IMR-90 (cell line): ENCODE data around the gene DOCK7. TPM values are rescaled to one million over a fixed set of nuclear protein-coding genes. Genes with fewer than 3 reads are reported as not detected.
"Not testable (repeated sequence)": the region's sequence is repeated elsewhere in the genome, so short reads cannot be mapped to it uniquely, and the experiment has no call there.

Source experiments
- ATAC-seq: fragments of 200-7000 bp; cut with Tn5 transposase; 2 replicates; pipeline ENCODE4 v1.9.1; 2020; ENCODE audit warnings: low read depth, mild to moderate bottlenecking, moderate library complexity
- BruUV-seq: library from RNA; stranded (reverse); fragments of 400-500 nt; replicated peaks from 2 replicates; lab custom pipeline; 2021; lab: Mats Ljungman, UMichigan
- CTCF ChIA-PET: fragments of 300-600 bp; formaldehyde crosslinking; extraction: SDS; loops from one replicate; lab custom pipeline; 2021; ENCODE audit warnings: antibody characterized with exemption; lab: Yijun Ruan, JAX
- POLR2A ChIA-PET: fragments of 300-600 bp; sonication (Branson Sonifier 250); formaldehyde crosslinking; loops from one replicate; lab custom pipeline; 2022; ENCODE audit warnings: antibody characterized with exemption; ENCODE audit not compliant: unreplicated experiment; lab: Charles Lee
- DNase-seq: peaks from one replicate; pipeline ENCODE4 v3.0.0; 2013
- H2AFZ ChIP-seq: replicated peaks from 2 replicates; pipeline ENCODE3; 2013; ENCODE audit warnings: low read length, mild to moderate bottlenecking; ENCODE audit not compliant: poor library complexity
- H2AK5ac ChIP-seq: 2 replicates; pipeline ENCODE4 v1.6.1; 2013; ENCODE audit warnings: low read depth, low read length, inconsistent platforms
- H2AK9ac ChIP-seq: replicated peaks from 2 replicates; pipeline ENCODE3; 2013; ENCODE audit warnings: mild to moderate bottlenecking, low read depth, low read length, moderate library complexity; ENCODE audit not compliant: poor library complexity
- H2BK120ac ChIP-seq: 2 replicates; pipeline ENCODE4 v1.6.1; 2013; ENCODE audit warnings: low read depth, low read length, inconsistent platforms
- H2BK15ac ChIP-seq: 3 replicates; pipeline ENCODE4 v1.6.1; 2013; ENCODE audit warnings: low read depth, low read length, inconsistent platforms
- H2BK20ac ChIP-seq: 2 replicates; pipeline ENCODE4 v1.6.1; 2013; ENCODE audit warnings: low read depth, mild to moderate bottlenecking, inconsistent platforms, low read length, moderate library complexity
- H2BK5ac ChIP-seq: 2 replicates; pipeline ENCODE4 v1.6.1; 2013; ENCODE audit warnings: mild to moderate bottlenecking, low read depth, low read length, inconsistent platforms; ENCODE audit not compliant: poor library complexity, severe bottlenecking
- H3K14ac ChIP-seq: replicated peaks from 2 replicates; pipeline ENCODE4 v1.6.1; 2013; ENCODE audit warnings: low read depth, low read length, inconsistent platforms
- H3K18ac ChIP-seq: 2 replicates; pipeline ENCODE4 v1.6.1; 2013; ENCODE audit warnings: low read depth, low read length, control low read depth
- H3K23ac ChIP-seq: 2 replicates; pipeline ENCODE4 v1.6.1; 2013; ENCODE audit warnings: low read depth, low read length, inconsistent platforms
- H3K27ac ChIP-seq: 2 replicates; pipeline ENCODE4 v1.5.1; 2013; ENCODE audit warnings: mild to moderate bottlenecking, control low read depth, low read length; ENCODE audit not compliant: insufficient read depth
- H3K27me3 ChIP-seq: 2 replicates; pipeline ENCODE4 v1.6.1; 2013; ENCODE audit warnings: low read length; ENCODE audit not compliant: control insufficient read depth, insufficient read depth
- H3K36me3 ChIP-seq: 2 replicates; pipeline ENCODE4 v1.6.1; 2013; ENCODE audit warnings: low read length, mixed read lengths; ENCODE audit not compliant: control insufficient read depth, insufficient read depth
- H3K4ac ChIP-seq: 2 replicates; pipeline ENCODE4 v1.6.1; 2013; ENCODE audit warnings: low read depth, low read length, inconsistent platforms
- H3K4me1 ChIP-seq: 2 replicates; pipeline ENCODE4 v1.6.1; 2013; ENCODE audit warnings: low read length, mixed read lengths; ENCODE audit not compliant: control insufficient read depth, insufficient read depth
- H3K4me2 ChIP-seq: 2 replicates; pipeline ENCODE4 v1.6.1; 2013; ENCODE audit warnings: low read depth, mild to moderate bottlenecking, control low read depth, low read length, moderate library complexity
- H3K4me3 ChIP-seq: 2 replicates; pipeline ENCODE4 v1.5.1; 2013; ENCODE audit warnings: low read depth, mild to moderate bottlenecking, control low read depth, low read length, moderate library complexity; ENCODE audit not compliant: insufficient read depth
- H3K56ac ChIP-seq: 2 replicates; pipeline ENCODE4 v1.6.1; 2013; ENCODE audit warnings: low read length, inconsistent platforms; ENCODE audit not compliant: insufficient read depth; ENCODE audit errors: extremely low read depth
- H3K79me1 ChIP-seq, 2 experiments: 2 replicates each; pipeline ENCODE4 v1.6.1; 2013; ENCODE audit warnings: low read length in 2 of 2, inconsistent platforms in 1 of 2, low read depth in 1 of 2
- H3K9ac ChIP-seq: 2 replicates; pipeline ENCODE4 v1.6.1; 2013; ENCODE audit warnings: low read depth, low read length, control low read depth
- H3K9me1 ChIP-seq: 2 replicates; pipeline ENCODE4 v1.6.1; 2013; ENCODE audit warnings: low read length, inconsistent platforms; ENCODE audit not compliant: insufficient read depth
- H3K9me3 ChIP-seq: 2 replicates; pipeline ENCODE4 v1.6.1; 2013; ENCODE audit warnings: low read length; ENCODE audit not compliant: control insufficient read depth, insufficient read depth
- H4K20me1 ChIP-seq: 2 replicates; pipeline ENCODE4 v1.6.1; 2013; ENCODE audit warnings: low read length, inconsistent platforms; ENCODE audit not compliant: insufficient read depth
- H4K5ac ChIP-seq: 2 replicates; pipeline ENCODE4 v1.6.1; 2013; ENCODE audit warnings: mild to moderate bottlenecking, low read depth, low read length, control low read depth
- H4K8ac ChIP-seq, 2 experiments: 2 replicates each; pipeline ENCODE4 v1.6.1; 2013; ENCODE audit warnings: low read depth in 2 of 2, low read length in 2 of 2, control low read depth in 1 of 2, inconsistent platforms in 1 of 2
- H4K91ac ChIP-seq: 2 replicates; pipeline ENCODE4 v1.6.1; 2013; ENCODE audit warnings: low read depth, low read length, inconsistent platforms; ENCODE audit not compliant: insufficient read depth
- WGBS, 2 experiments: methylation state at CpG; one replicate each; pipeline versions ENCODE4 v1.1.5 to v1.1.7; 2013; ENCODE audit warnings: missing lambda C conversion rate in 2 of 2; ENCODE audit not compliant: insufficient read length in 1 of 2; ENCODE audit errors: extremely low coverage in 2 of 2; 5-methylcytosine and 5-hydroxymethylcytosine counted together
- dilution Hi-C: fragments of 300-500 bp; cut with HindIII; formaldehyde crosslinking; loops from one replicate; pipeline ENCODE4 v1.14.3; 2018; ENCODE audit warnings: low sequenced_read_pairs; ENCODE audit not compliant: unreplicated experiment
- in situ Hi-C: fragments of 300-500 bp; cut with MboI; formaldehyde crosslinking; loops from 3 replicates; pipeline ENCODE4 v1.14.3; 2019; ENCODE audit warnings: low sequenced_read_pairs, inconsistent platforms, mixed read lengths
- intact Hi-C: fragments of 100-400 bp; cut with micrococcal nuclease; formaldehyde crosslinking; loops from 2 replicates; pipeline ENCODE4 v1.10.0; 2022
- polyA plus RNA-seq, 3 experiments: library from polyadenylated mRNA; depleted of rRNA; stranded (reverse); fragments of >200 nt; gene quantifications; 2 replicates each; pipeline ENCODE4 v1.2.3, GENCODE V29; 2012; ENCODE audit warnings: low replicate concordance in 1 of 3
- total RNA-seq: library from RNA; depleted of rRNA; stranded (reverse); fragments of >200 nt; gene quantifications from 2 replicates; pipeline ENCODE4 v1.2.3, GENCODE V29; 2012

Gene DOCK7
- total and polyA plus RNA-seq, 2 of the 4 experiments (the other 2 are of a cell fraction) = 38.0 to 97.7 TPM

DNA sequence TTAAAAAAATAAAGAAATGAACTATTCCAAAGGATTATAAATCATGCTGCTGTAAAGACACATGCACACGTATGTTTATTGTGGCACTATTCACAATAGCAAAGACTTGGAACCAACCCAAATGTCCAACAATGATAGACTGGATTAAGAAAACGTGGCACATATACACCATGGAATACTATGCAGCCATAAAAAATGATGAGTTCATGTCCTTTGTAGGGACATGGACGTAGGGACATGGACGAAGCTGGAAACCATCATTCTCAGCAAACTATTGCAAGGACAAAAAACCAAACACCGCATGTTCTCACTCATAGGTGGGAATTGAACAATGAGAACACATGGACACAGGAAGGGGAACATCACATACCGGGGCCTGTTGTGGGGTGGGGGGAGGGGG, 160.8 kb downstream of the DOCK7 start:
- H3K4ac ChIP-seq, H2BK20ac ChIP-seq, H3K4me3 ChIP-seq, H3K4me2 ChIP-seq, ATAC-seq, H2BK15ac ChIP-seq, H3K27me3 ChIP-seq, intact Hi-C loops, H3K4me1 ChIP-seq, H4K20me1 ChIP-seq, H4K8ac ChIP-seq, H4K5ac ChIP-seq, H4K91ac ChIP-seq, H2AK9ac ChIP-seq, H2BK5ac ChIP-seq, H2BK120ac ChIP-seq, dilution Hi-C loops, H3K14ac ChIP-seq, H3K9ac ChIP-seq, POLR2A ChIA-PET, H3K9me1 ChIP-seq, H3K79me1 ChIP-seq, H3K18ac ChIP-seq, H3K23ac ChIP-seq, H3K36me3 ChIP-seq, BruUV-seq, in situ Hi-C loops, H3K9me3 ChIP-seq, H3K27ac ChIP-seq, DNase-seq, CTCF ChIA-PET, H2AK5ac ChIP-seq, H2AFZ ChIP-seq, H3K56ac ChIP-seq: not testable (repeated sequence)
- WGBS, 2 experiments = no CpG with 5 or more reads among the region's 6 CpGs
